Peyer's patch (tissue), 4 donors: ENCODE data around the gene BFSP2.

ENCODE experiments used
- POLR2A ChIP-seq, 2 donors: fragments of 450-650 bp; IDR thresholded peaks; one replicate each; pipeline ENCODE4 v1.5.1; 2017; ENCODE audit warnings: antibody characterized with exemption in 2 of 2, mild to moderate bottlenecking in 2 of 2, moderate library complexity in 2 of 2
- TF ChIP-seq, protein P1 (sequence below), 6 experiments: fragments of 450-650 bp in 4 of 6; fragments of 200-600 bp in 2 of 6; sonication (generic) in 1 of 6; IDR thresholded peaks; one replicate each; pipeline ENCODE4 v1.5.1; 2017 to 2019; ENCODE audit warnings: antibody characterized with exemption in 6 of 6, mild to moderate bottlenecking in 3 of 6, moderate library complexity in 1 of 6

DNA sequence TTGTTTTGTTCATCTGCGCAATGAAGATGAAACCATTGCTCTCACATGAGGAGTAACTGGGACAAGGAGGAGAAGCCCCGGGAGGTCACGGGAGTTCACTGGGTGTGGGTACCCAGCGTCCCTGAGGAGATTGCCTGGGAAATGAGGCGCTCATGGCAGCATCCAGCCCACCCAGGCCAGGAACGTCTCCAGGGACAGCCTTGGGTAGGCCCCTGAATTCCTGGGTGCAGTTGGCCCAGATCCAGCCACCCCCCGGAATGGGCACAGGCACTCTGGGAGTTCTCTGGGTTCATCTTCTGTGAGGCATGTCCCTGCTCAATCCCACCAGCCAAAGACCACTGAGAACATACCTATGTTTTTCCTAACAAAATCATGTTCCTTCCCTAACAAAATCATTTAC is 18.5 kb downstream of the BFSP2 start:
- TF ChIP-seq POLR2A (IDR thresholded peaks at IDR 0.05): no peak
- TF ChIP-seq, protein P1, sequence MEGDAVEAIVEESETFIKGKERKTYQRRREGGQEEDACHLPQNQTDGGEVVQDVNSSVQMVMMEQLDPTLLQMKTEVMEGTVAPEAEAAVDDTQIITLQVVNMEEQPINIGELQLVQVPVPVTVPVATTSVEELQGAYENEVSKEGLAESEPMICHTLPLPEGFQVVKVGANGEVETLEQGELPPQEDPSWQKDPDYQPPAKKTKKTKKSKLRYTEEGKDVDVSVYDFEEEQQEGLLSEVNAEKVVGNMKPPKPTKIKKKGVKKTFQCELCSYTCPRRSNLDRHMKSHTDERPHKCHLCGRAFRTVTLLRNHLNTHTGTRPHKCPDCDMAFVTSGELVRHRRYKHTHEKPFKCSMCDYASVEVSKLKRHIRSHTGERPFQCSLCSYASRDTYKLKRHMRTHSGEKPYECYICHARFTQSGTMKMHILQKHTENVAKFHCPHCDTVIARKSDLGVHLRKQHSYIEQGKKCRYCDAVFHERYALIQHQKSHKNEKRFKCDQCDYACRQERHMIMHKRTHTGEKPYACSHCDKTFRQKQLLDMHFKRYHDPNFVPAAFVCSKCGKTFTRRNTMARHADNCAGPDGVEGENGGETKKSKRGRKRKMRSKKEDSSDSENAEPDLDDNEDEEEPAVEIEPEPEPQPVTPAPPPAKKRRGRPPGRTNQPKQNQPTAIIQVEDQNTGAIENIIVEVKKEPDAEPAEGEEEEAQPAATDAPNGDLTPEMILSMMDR (IDR thresholded peaks at IDR 0.05): no peak
